NT2/D1 (cell line): ENCODE measurements around the gene PANX2.
"Not testable (repeated sequence)": the region's sequence is repeated elsewhere in the genome, so short reads cannot be mapped to it uniquely, and the experiment has no call there.

ENCODE experiments used
- DNase-seq: peaks from one replicate; pipeline ENCODE4 v3.0.0-alpha.2; 2011; ENCODE audit warnings: low read depth, low spot score
- H3K27me3 ChIP-seq: 2 replicates; pipeline ENCODE4 v1.6.0; 2011; ENCODE audit warnings: mild to moderate bottlenecking; ENCODE audit not compliant: insufficient read length, insufficient read depth
- H3K36me3 ChIP-seq: 2 replicates; pipeline ENCODE4 v1.6.1; 2011; ENCODE audit warnings: mild to moderate bottlenecking, low read length, mixed read lengths; ENCODE audit not compliant: insufficient read depth, insufficient read length
- H3K4me1 ChIP-seq: 2 replicates; pipeline ENCODE4 v1.5.1; 2011; ENCODE audit not compliant: insufficient read depth, insufficient read length
- H3K4me3 ChIP-seq: 2 replicates; pipeline ENCODE4 v1.5.1; 2011; ENCODE audit warnings: low read depth; ENCODE audit not compliant: insufficient read length
- H3K9ac ChIP-seq: 2 replicates; pipeline ENCODE4 v1.6.0; 2011; ENCODE audit warnings: low read depth; ENCODE audit not compliant: insufficient read length
- H3K9me3 ChIP-seq: 2 replicates; pipeline ENCODE4 v1.5.1; 2011; ENCODE audit warnings: mild to moderate bottlenecking, low read length; ENCODE audit not compliant: insufficient read depth
- SUZ12 ChIP-seq: IDR thresholded peaks from 2 replicates; pipeline ENCODE4 v1.6.1; 2011; ENCODE audit not compliant: insufficient read length, insufficient read depth; ENCODE audit errors: extremely low read depth
- YY1 ChIP-seq: IDR thresholded peaks from 2 replicates; pipeline ENCODE4 v1.6.1; 2011; ENCODE audit not compliant: insufficient read length, insufficient read depth
- ZNF274 ChIP-seq: IDR thresholded peaks from 2 replicates; pipeline ENCODE4 v1.6.1; 2011; ENCODE audit warnings: mild to moderate bottlenecking, low read depth, low read length

The PANX2 gene

GRCh38 chr22:50141891-50142363 lies 28.6 kb upstream of the PANX2 start:
- peaks cover 4% of the 10 kb centered on the region for H3K4me1 ChIP-seq
- no peak for DNase-seq
- H3K9me3 ChIP-seq = no peaks in the 10 kb centered on the region
- H3K9ac ChIP-seq = no peak overlapping the region
- H3K27me3 ChIP-seq = no peaks in the 10 kb centered on the region
- TF ChIP-seq YY1 (no peak), SUZ12 (no peak), ZNF274 (no peak)
- H3K4me3 ChIP-seq = no peak overlapping the region
- H3K36me3 ChIP-seq = no peaks in the 10 kb centered on the region

GRCh38 chr22:50143096-50143495 lies 27.4 kb upstream of the PANX2 start:
- DNase-seq = no peak
- TF ChIP-seq SUZ12 (no peak), YY1 (no peak), ZNF274 (no peak)
- Histone ChIP-seq H3K4me3 (no peak overlapping the region), H3K9me3 (no peaks in the 10 kb centered on the region), H3K4me1 (peaks cover 8% of the 10 kb centered on the region), H3K9ac (no peak overlapping the region), H3K27me3 (no peaks in the 10 kb centered on the region), H3K36me3 (no peaks in the 10 kb centered on the region)

GRCh38 chr22:50144005-50144614 lies 26.4 kb upstream of the PANX2 start:
- Histone ChIP-seq H3K36me3 (no peaks in the 10 kb centered on the region), H3K27me3 (no peaks in the 10 kb centered on the region), H3K9me3 (no peaks in the 10 kb centered on the region), H3K4me1 (peaks cover 10% of the 10 kb centered on the region), H3K9ac (no peak overlapping the region), H3K4me3 (no peak overlapping the region)
- DNase-seq = no peak
- TF ChIP-seq SUZ12 = no peak
- TF ChIP-seq YY1 = no peak

GRCh38 chr22:50145721-50146438 lies 24.7 kb upstream of the PANX2 start:
- Histone ChIP-seq H3K27me3 (no peaks in the 10 kb centered on the region), H3K9me3 (no peaks in the 10 kb centered on the region), H3K4me1 (peaks cover 10% of the 10 kb centered on the region), H3K36me3 (no peaks in the 10 kb centered on the region), H3K4me3 (no peak overlapping the region), H3K9ac (no peak overlapping the region)
- DNase-seq = no peak
- TF ChIP-seq SUZ12 (no peak), YY1 (no peak), ZNF274 (no peak)

- DNase-seq = no peak
- H3K9ac ChIP-seq = no peak overlapping the region
- no peaks in the 10 kb centered on the region for H3K27me3 ChIP-seq
- H3K9me3 ChIP-seq = no peaks in the 10 kb centered on the region
- no peak overlapping the region for H3K4me3 ChIP-seq
- TF ChIP-seq ZNF274 = no peak
- TF ChIP-seq YY1 = no peak
- no peak for TF ChIP-seq SUZ12
- H3K36me3 ChIP-seq = no peaks in the 10 kb centered on the region
- peaks cover 10% of the 10 kb centered on the region for H3K4me1 ChIP-seq
Observed at GRCh38 chr22:50146439-50147238, 23.9 kb upstream of the PANX2 start.

- not testable (repeated sequence) for H3K4me1 ChIP-seq, DNase-seq, H3K27me3 ChIP-seq, H3K9me3 ChIP-seq, H3K9ac ChIP-seq, H3K36me3 ChIP-seq, H3K4me3 ChIP-seq
Observed at GRCh38 chr22:50147258-50148165, 23.0 kb upstream of the PANX2 start.
